Gastroesophageal sphincter (tissue), 3 donors: ENCODE data around the gene ZC2HC1B.

ENCODE experiments used
- CTCF ChIP-seq, 4 experiments: fragments of 200-600 bp in 2 of 4; fragments of 450-650 bp in 2 of 4; sonication (generic) in 1 of 4; IDR thresholded peaks; one replicate each; pipeline ENCODE4 v1.5.1; 2017 to 2019; ENCODE audit warnings: antibody characterized with exemption in 4 of 4, mild to moderate bottlenecking in 2 of 4, moderate library complexity in 2 of 4
- EP300 ChIP-seq: sonication (generic); formaldehyde crosslinking; IDR thresholded peaks from one replicate; pipeline ENCODE4 v1.6.1; 2017; ENCODE audit warnings: antibody characterized with exemption, mild to moderate bottlenecking
- POLR2A ChIP-seq, 2 donors: fragments of 450-650 bp; IDR thresholded peaks; one replicate each; pipeline ENCODE4 v1.6.1; 2017; ENCODE audit warnings: antibody characterized with exemption in 2 of 2, mild to moderate bottlenecking in 2 of 2, moderate library complexity in 1 of 2

- TF ChIP-seq POLR2A (IDR thresholded peaks at IDR 0.05) (no peak), EP300 (no peak), CTCF (IDR thresholded peaks at IDR 0.05) (no peak)
These were observed 18.2 kb downstream of the ZC2HC1B start for GRCh38 chr6:143882401-143882930.
